GM12801 (cell line): ENCODE measurements around the gene NLRX1.

Source experiments
- CTCF ChIP-seq: IDR thresholded peaks from one replicate; pipeline ENCODE4 v1.5.1; 2011; ENCODE audit warnings: control low read depth; ENCODE audit not compliant: insufficient read length; ENCODE audit errors: extremely low read depth

The NLRX1 gene

GRCh38 chr11:119202554-119202953 is 34.0 kb downstream of the NLRX1 start:
- no peak for TF ChIP-seq CTCF

- TF ChIP-seq CTCF: no peak
Measured at GRCh38 chr11:119204066-119204465, 35.5 kb downstream of the NLRX1 start.

GRCh38 chr11:119205080-119205479 is 36.6 kb downstream of the NLRX1 start:
- no peak for TF ChIP-seq CTCF

GRCh38 chr11:119205574-119206510 is 37.3 kb downstream of the NLRX1 start, which contains the start of gene CBL:
Gene CBL, plus strand, starts transcription at chr11:119206339. Its CDS starts 79 bp downstream, at chr11:119206418.
- TF ChIP-seq CTCF: no peak

GRCh38 chr11:119206511-119207414 is 38.2 kb downstream of the NLRX1 start:
- no peak for TF ChIP-seq CTCF

- TF ChIP-seq CTCF: no peak
Measured at GRCh38 chr11:119207415-119207960, 39.0 kb downstream of the NLRX1 start.

GRCh38 chr11:119209186-119209585 is 40.7 kb downstream of the NLRX1 start:
- no peak for TF ChIP-seq CTCF
